ENCODE results near the gene DEFB113.
"Not testable (repeated sequence)": the region's sequence is repeated elsewhere in the genome, so short reads cannot be mapped to it uniquely, and the experiment has no call there.

DEFB113 gene

DNA sequence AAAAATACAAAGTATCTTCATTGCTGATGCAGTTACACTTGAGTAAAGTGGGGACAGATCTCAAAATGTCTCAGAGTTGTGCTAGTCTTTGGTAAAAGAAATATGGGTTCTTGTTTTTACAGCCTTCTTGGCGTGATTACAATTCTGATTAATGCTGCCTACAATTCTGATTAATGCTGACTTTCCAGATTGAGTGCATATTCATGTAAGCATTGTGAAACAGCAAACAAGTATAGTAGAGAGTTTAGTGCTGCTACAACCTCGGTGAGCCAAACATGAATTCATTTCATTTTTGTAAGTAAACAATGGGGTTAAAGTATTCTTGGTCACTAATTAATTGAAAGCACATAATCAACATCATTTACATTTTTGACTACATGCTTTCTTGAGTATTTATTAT is at the start of gene DEFB113:
TSS of gene DEFB113 (minus strand) at position 21 of the 400 bp plus-strand sequence. CDS start at position 21, 0 bp downstream.
- no peak for DNase-seq (ENCODE audit: low read depth)

DNA sequence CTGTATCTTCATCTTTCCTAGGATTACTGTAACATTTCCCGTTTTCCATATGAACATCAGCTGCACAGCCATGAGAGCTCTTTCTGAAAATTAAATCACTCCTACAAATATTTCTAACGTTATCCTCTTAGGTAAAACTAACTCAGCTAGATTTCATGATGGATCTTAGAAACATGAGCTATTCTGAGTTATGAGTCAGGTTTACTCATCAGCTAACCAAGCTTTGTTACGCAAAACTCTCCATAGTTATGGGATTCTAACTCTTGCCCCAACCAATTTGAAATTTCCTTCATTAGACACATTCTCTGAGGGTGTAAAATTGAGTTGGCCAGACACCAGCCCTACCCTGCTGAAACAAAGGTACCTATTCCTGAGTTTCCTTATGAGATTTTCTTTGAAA is 38.4 kb upstream of the DEFB113 start:
- DNase-seq (ENCODE audit: low read depth): peak; percentile 28

DNA sequence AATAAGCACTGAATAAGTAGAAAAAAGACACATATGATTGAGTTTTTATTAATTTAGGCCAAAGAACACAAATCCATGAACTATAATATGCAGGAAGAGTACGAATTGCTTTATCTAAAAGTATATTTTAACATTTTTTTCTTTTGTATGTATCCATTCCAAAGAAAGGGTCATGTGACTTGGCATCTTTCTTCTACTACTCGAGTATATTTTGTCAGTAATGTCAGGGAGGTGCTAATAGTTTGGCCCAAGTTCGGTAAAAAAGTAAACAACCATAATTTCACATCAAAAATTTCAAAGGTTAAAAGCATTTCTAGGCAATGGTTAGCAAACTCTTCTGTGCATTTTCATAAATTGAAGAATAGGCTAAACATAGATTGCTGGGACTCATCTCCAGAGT is 33.7 kb upstream of the DEFB113 start:
- no peak for DNase-seq (ENCODE audit: low read depth)

- no peak for DNase-seq (ENCODE audit: low read depth)
Observed at GRCh38 chr6:49995278-49995677, 25.9 kb upstream of the DEFB113 start.

GRCh38 chr6:49988900-49989299 is 19.5 kb upstream of the DEFB113 start:
- DNase-seq (ENCODE audit: low read depth): no peak

- no peak for DNase-seq (ENCODE audit: low read depth)
Observed at GRCh38 chr6:49987749-49988148, 18.3 kb upstream of the DEFB113 start.

- DNase-seq (ENCODE audit: low read depth): no peak
Observed at GRCh38 chr6:49986551-49986950, 17.1 kb upstream of the DEFB113 start.

DNA sequence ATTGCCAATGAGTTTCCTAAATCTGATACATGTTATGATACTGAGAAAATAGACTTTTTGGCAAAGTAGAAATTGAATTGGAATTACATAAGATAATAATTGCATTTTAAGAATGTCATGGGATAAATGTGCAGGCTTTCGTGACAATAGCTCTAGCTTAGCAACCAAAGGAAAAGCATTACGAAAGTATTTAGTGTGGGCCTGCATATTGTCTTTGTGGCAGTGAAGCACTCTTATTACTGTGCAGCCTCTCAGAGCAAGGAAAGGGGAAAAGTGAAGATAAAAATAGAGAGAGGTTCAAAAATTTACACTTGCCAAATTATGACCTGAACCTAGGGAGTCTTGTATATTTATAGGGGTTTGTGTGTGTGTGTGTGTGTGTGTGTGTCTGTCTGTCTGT is 12.6 kb upstream of the DEFB113 start:
- DNase-seq (ENCODE audit: low read depth): no peak

DNA sequence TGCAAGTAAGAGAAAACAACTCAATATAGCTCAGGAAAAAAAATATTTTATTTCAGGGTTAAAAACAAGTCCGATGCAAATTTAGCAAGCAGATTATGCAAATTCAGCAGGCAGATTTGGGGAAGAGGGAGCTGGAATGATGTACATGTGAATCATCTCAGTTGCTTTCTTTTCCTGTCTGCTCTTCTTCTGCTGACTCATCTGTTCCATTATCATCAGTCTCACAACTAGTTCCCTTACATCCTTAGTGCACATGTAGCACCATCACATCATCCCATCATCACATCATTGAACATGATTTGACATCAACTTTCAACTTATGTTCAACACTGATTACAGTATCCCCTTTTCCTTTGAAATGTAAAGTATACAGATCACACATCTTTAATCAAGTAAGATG is 11.5 kb upstream of the DEFB113 start:
- DNase-seq (ENCODE audit: low read depth): peak; percentile 38

GRCh38 chr6:49979584-49979983 is 10.2 kb upstream of the DEFB113 start:
- DNase-seq (ENCODE audit: low read depth): no peak

GRCh38 chr6:49978332-49979226 is 9.2 kb upstream of the DEFB113 start:
- no peak for DNase-seq (ENCODE audit: low read depth)

- no peak for DNase-seq (ENCODE audit: low read depth)
Observed at GRCh38 chr6:49966823-49967222, 2.6 kb downstream of the DEFB113 start.

DNA sequence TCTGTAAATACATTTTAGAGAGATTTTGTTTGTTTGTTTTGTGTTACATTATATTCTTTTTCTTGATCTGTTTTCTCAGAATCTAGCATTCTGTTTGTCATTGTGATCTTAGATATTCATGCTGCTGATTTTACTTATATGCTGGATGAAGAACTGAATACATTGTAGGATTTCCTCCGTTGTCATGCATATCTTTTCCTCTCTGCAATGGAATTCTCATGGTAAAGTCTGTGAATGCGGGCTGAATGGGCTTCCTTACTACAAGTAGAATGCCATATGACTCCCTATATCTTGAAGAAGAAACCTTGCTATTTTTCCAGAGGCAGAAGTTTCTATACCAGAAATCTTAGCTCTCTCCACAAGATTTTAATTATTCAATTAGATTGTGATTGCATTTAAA is 3.1 kb downstream of the DEFB113 start:
- no peak for DNase-seq (ENCODE audit: low read depth)

GRCh38 chr6:49964064-49964463 is 5.4 kb downstream of the DEFB113 start, which contains the start of gene DEFB114:
TSS of gene DEFB114 (minus strand) at chr6:49964164. CDS start at chr6:49964105, 59 bp downstream.
- DNase-seq (ENCODE audit: low read depth): no peak

GRCh38 chr6:49958180-49958579 is 11.2 kb downstream of the DEFB113 start:
- DNase-seq (ENCODE audit: low read depth): no peak

DNA sequence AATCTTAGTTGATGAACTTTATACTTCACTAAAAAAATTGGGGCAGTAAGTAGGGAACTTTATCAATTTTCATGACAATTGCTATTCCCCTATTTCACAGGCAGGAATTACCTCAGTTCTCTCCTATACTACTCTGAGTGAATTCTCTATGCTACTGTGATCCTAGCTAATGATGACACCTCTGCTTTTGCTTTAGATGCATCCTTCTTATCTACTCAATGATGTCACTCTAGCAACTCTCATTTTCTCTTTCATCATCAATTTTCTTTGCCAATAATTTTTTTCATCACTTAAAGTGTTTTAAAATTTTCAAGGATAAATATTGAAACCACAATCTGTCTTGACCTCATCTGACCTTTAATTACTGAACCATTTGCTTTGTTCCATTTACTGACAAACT is 13.6 kb downstream of the DEFB113 start:
- DNase-seq (ENCODE audit: low read depth): no peak

GRCh38 chr6:49951926-49952325 is 17.5 kb downstream of the DEFB113 start:
- no peak for DNase-seq (ENCODE audit: low read depth)

DNA sequence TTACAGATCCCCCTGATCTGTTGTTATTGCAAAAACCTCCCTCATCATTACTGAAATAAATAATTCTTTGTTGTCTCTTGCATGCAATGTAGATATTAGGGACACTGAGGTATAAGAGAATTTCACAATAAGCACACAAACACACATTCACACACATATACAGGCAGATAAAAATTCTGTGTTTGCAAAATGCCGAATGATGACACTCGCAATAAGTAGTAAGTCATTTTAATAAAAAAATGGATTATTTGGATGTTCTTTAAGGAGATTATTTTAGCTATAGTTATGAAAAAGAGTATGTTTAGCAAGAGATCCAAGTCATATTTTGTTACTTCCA is 19.0 kb downstream of the DEFB113 start:
- no peak for DNase-seq (ENCODE audit: low read depth)

DNA sequence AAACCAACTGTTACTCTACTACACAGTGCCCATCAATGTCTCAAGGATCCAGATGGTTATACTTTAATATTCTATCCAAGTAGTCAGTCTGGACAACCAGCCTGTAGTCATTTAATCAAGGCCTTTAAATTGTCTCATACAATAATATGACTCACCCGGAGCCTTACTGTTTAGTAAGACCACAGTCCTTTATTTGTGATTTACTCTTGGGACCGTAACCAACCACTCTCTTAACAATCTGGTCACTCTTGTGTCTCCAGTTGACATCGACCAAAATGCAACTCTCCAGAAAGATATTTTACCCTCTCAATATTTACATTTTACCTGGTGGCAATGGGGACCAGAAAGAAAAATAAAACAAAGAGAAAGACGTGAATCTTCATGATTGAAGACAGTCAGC is 20.4 kb downstream of the DEFB113 start:
- DNase-seq (ENCODE audit: low read depth): no peak

DNA sequence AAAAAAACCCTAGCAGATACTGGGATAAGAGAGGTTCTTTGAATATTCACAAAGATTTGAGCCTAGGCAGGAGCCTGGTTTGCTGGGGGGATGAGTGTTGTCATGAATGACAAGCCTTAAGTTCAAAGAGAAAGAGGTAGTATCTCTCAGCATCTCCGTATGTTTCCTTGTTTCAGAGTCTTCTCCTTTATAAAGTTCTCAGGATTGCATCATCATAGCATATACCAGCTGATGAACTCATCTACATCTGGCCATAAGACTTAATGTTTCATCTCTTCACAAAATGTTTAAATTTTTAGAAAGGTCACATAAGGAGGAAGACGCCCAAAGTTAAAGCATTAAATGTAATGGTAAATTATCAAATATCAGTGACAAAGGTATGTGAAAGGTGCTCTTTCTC is 22.6 kb downstream of the DEFB113 start:
- DNase-seq (ENCODE audit: low read depth): no peak

DNA sequence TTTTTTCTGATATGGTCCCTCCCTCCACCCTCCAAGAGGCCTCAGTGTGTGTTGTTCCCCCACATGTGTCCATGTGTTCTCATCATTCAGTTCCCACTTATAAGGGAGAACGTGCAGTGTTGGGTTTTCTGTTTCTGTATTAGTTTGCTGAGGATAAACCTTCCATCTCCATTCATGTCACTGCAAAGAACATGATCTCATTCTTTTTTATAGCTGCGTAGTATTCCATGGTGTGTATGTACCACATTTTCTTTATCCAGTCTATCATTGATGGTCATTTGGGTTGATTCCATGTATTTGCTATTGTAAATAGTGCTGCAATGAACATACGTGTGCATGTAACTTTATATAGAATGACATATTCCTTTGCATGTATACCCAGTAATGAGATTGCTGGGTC is 25.4 kb downstream of the DEFB113 start:
- DNase-seq (ENCODE audit: low read depth): not testable (repeated sequence)

- DNase-seq (ENCODE audit: low read depth): no peak
Observed at GRCh38 chr6:49939993-49940498, 29.4 kb downstream of the DEFB113 start.

- DNase-seq (ENCODE audit: low read depth): no peak
Observed at GRCh38 chr6:49937811-49938210, 31.6 kb downstream of the DEFB113 start.

DNA sequence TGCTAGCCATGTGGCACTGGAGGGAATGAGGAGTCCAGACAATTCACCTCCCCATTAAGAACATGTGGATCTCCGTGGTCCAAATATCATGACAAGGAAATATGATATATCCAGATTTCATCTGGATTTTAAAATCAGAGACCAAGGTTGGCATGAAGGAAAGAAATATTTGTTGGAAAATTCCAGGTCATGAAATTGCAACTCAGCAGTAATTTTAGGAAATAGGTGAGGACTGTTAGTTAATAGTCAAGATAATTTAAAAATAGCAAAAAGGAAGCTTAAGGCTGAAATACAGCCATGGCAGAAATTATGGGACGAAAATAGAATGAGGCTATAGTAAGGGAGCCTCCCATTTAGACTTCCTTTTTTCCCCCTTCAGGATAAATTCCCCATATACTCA is 32.4 kb downstream of the DEFB113 start:
- no peak for DNase-seq (ENCODE audit: low read depth)

Measured in GM04504 (cell line).